ENCODE data around the gene ARHGAP15. TPM values are rescaled to one million over a fixed set of nuclear protein-coding genes. Genes with fewer than 3 reads are reported as not detected.

ARHGAP15 gene
- total and polyA plus RNA-seq, 10 donors, result 55.8 to 219 (median 130) TPM

DNA sequence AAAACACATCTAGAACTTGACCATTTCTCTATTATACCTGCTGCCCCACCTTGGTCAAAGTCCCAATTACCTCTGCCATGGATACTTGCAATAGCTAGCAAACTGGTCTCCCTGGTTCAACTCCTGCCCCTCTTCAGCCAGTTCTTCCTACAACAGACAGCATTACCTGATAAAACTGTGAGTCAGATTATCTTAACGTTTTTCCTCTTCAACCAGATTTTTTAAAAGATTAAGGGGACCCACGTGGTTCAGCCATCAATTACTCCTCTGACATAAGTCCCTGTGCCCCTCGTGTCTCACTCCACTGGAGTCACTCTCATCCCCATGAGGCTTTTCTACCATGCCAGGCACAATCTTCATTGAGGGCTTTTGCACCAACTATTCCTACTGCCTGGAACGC is 5.3 kb upstream of the ARHGAP15 start:
- H3K36me3 ChIP-seq, result no peaks in the 10 kb centered on the region
- DNase-seq, result no peak
- H3K27ac ChIP-seq, result no peak overlapping the region
- H3K4me1 ChIP-seq, result peaks cover 0 to 73% (median 52%) of the 10 kb centered on the region in 6 donors
- 36 to 54% (median 39%) methylated on average over 4 of the region's 4 CpGs for WGBS, 5 donors
- H3K9me3 ChIP-seq, result no peaks in the 10 kb centered on the region
- no peak for TF ChIP-seq POLR2A (IDR thresholded peaks at IDR 0.05)
- TF ChIP-seq POLR2AphosphoS5 (IDR thresholded peaks at IDR 0.05), result no peak
- TF ChIP-seq, protein P1, sequence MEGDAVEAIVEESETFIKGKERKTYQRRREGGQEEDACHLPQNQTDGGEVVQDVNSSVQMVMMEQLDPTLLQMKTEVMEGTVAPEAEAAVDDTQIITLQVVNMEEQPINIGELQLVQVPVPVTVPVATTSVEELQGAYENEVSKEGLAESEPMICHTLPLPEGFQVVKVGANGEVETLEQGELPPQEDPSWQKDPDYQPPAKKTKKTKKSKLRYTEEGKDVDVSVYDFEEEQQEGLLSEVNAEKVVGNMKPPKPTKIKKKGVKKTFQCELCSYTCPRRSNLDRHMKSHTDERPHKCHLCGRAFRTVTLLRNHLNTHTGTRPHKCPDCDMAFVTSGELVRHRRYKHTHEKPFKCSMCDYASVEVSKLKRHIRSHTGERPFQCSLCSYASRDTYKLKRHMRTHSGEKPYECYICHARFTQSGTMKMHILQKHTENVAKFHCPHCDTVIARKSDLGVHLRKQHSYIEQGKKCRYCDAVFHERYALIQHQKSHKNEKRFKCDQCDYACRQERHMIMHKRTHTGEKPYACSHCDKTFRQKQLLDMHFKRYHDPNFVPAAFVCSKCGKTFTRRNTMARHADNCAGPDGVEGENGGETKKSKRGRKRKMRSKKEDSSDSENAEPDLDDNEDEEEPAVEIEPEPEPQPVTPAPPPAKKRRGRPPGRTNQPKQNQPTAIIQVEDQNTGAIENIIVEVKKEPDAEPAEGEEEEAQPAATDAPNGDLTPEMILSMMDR (IDR thresholded peaks at IDR 0.05 in 8 of 11, conservative IDR thresholded peaks at IDR 0.05 in 3 of 11), result no peak
- H3K27me3 ChIP-seq (replicated peaks in 1 of 7), result no peaks in the 10 kb centered on the region
- no peak overlapping the region for H3K4me3 ChIP-seq
- intact Hi-C loops (cut with DNase I; ENCODE audit: low total_unique reads), result no loop called here

DNA sequence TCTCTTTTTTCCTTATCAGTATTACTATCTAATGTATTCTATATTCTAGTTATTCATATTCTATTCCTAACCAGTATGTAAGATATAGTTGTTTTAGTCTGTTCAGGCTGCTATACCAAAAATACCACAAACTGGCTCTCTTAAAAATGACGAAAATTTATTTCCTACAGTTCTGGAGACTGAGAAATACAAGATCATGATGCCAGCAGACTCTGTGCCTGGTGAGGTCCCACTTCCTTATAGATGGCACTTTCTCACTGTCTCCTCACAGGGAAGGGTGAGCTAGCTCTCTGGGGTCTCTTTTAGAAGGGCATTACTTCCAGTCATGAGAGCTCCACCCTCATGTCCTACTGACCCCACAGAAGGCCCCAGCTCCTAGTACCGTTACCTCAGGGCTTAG is 4.8 kb upstream of the ARHGAP15 start:
- no peaks in the 10 kb centered on the region for H3K36me3 ChIP-seq
- H3K4me1 ChIP-seq, result peaks cover 0 to 73% (median 52%) of the 10 kb centered on the region in 6 donors
- no peaks in the 10 kb centered on the region for H3K27me3 ChIP-seq (replicated peaks in 1 of 7)
- no peak for TF ChIP-seq POLR2A (IDR thresholded peaks at IDR 0.05)
- no peak for TF ChIP-seq POLR2AphosphoS5 (IDR thresholded peaks at IDR 0.05)
- TF ChIP-seq, protein P1 (IDR thresholded peaks at IDR 0.05 in 8 of 11, conservative IDR thresholded peaks at IDR 0.05 in 3 of 11), result no peak
- H3K4me3 ChIP-seq, result no peak overlapping the region
- DNase-seq, result no peak
- peak overlapping the region in 3 of 8 donors; percentile 23 to 92 (median 91) for H3K27ac ChIP-seq
- intact Hi-C loops (cut with DNase I; ENCODE audit: low total_unique reads), result no loop called here
- no peaks in the 10 kb centered on the region for H3K9me3 ChIP-seq
- WGBS, 5 donors, result 61 to 73% (median 72%) methylated on average over 2 of the region's 2 CpGs

DNA sequence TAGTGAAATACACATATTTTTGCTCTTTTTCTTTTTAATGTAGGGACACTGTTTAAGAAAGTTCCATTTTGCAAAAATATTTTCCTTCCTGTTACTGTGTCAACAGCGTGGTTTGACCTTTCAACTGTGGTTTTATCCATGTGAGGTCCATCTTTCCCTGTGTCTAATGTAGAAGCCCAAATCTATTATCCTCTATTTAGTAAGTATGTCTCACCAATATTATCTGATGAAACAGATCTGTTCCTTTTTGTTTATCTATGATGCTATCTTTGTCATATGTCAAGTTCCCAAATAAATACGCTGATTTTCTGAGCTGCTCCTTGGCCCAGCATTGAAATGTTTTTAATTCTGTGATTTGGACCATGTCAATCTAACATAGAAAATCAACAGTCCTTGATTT is 3.5 kb upstream of the ARHGAP15 start:
- TF ChIP-seq POLR2A (IDR thresholded peaks at IDR 0.05) (no peak), POLR2AphosphoS5 (IDR thresholded peaks at IDR 0.05) (no peak)
- TF ChIP-seq, protein P1 (IDR thresholded peaks at IDR 0.05 in 8 of 11, conservative IDR thresholded peaks at IDR 0.05 in 3 of 11), result no peak
- Histone ChIP-seq H3K27ac (peak overlapping the region in 4 of 8 donors; percentile 3 to 92 (median 56)), H3K9me3 (no peaks in the 10 kb centered on the region), H3K4me1 (peaks cover 0 to 76% (median 55%) of the 10 kb centered on the region in 6 donors), H3K4me3 (no peak overlapping the region), H3K27me3 (replicated peaks in 1 of 7) (no peaks in the 10 kb centered on the region), H3K36me3 (no peaks in the 10 kb centered on the region)
- intact Hi-C loops (cut with DNase I; ENCODE audit: low total_unique reads), result no loop called here
- WGBS, 5 donors, result 59 to 80% (median 66%) methylated on average over 2 of the region's 2 CpGs
- DNase-seq, result no peak

DNA sequence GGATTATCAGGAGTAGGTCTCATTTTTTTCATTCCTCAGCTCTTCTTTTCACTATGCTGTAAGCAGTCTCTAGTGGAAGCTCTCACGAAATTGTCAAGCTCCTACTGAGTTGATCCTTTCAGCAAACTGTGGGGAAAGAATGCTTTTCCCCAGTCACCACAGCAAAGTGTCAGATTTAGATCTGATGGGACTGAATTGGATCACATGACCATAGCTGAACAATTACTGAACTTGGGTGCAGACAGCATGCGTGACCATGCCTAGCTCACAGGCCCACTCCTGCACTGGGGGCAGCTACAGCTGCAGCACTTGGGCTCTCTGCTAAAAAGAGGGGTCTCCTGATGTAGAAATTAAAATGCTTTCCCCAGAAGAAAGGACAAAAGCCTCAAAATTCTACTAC is 3.1 kb downstream of the ARHGAP15 start:
- 13 to 35% (median 23%) methylated on average over 2 of the region's 2 CpGs for WGBS, 5 donors
- Histone ChIP-seq H3K9me3 (no peaks in the 10 kb centered on the region), H3K27ac (peak overlapping the region in 6 of 8 donors; percentile 2 to 94 (median 92)), H3K4me3 (peak overlapping the region in 5 of 8 donors; percentile 9 to 66 (median 31)), H3K4me1 (peaks cover 7 to 88% (median 62%) of the 10 kb centered on the region in 6 donors), H3K36me3 (no peaks in the 10 kb centered on the region), H3K27me3 (replicated peaks in 1 of 7) (no peaks in the 10 kb centered on the region)
- no peak for DNase-seq
- intact Hi-C loops (cut with DNase I; ENCODE audit: low total_unique reads), result no loop called here
- TF ChIP-seq POLR2A (IDR thresholded peaks at IDR 0.05) (no peak), POLR2AphosphoS5 (IDR thresholded peaks at IDR 0.05) (no peak)
- TF ChIP-seq, protein P1 (IDR thresholded peaks at IDR 0.05 in 8 of 11, conservative IDR thresholded peaks at IDR 0.05 in 3 of 11), result no peak

Data from spleen (tissue), 11 donors.